GM12878 (cell line): Measurements from ENCODE around the gene DOCK2. TPM values are rescaled to one million over a fixed set of nuclear protein-coding genes. Genes with fewer than 3 reads are reported as not detected.
A peak's percentile ranks its signal among the peaks of the same experiment; 100 is the strongest.

ENCODE experiments used
- ATAC-seq: fragments of 200-7000 bp; cut with Tn5 transposase; 3 replicates; pipeline ENCODE4 v1.9.1; 2020; ENCODE audit warnings: mild to moderate bottlenecking, moderate library complexity
- BruUV-seq: library from RNA; stranded (reverse); fragments of 400-500 nt; replicated peaks from 2 replicates; lab custom pipeline; 2021; lab: Mats Ljungman, UMichigan
- CTCF ChIA-PET: fragments of 300-600 bp; sonication (Branson Sonifier 250); formaldehyde crosslinking; extraction: SDS; loops from one replicate; lab custom pipeline; 2021; ENCODE audit warnings: inconsistent platforms; lab: Yijun Ruan, JAX
- POLR2A ChIA-PET: fragments of 350-600 bp; formaldehyde crosslinking; extraction: SDS; loops from one replicate; lab custom pipeline; 2021; ENCODE audit warnings: inconsistent platforms; lab: Charles Lee
- RAD21 ChIA-PET: fragments of 300-600 bp; sonication (Branson Sonifier 250); formaldehyde crosslinking; loops from one replicate; lab custom pipeline; 2023; ENCODE audit warnings: antibody characterized with exemption; ENCODE audit not compliant: unreplicated experiment; lab: Charles Lee
- SMC1A ChIA-PET: fragments of 300-600 bp; sonication (Branson Sonifier 250); formaldehyde crosslinking; loops from one replicate; lab custom pipeline; 2023; ENCODE audit not compliant: unreplicated experiment, uncharacterized antibody; lab: Charles Lee
- DNase-seq: peaks from one replicate; pipeline ENCODE4 v3.0.0-alpha.2; 2011; ENCODE audit warnings: low read depth, low spot score
- FAIRE-seq: peaks from 3 replicates; lab custom pipeline; 2011; peaks lifted over from hg19 to GRCh38; lab: Jason Lieb, UNC
- H2AFZ ChIP-seq: 2 replicates; pipeline ENCODE4 v1.6.0; 2011; ENCODE audit warnings: low read depth, low read length, control low read depth; ENCODE audit not compliant: control insufficient read depth
- H3K27ac ChIP-seq: 2 replicates; pipeline ENCODE4 v1.5.1; 2011; ENCODE audit warnings: control low read depth; ENCODE audit not compliant: control insufficient read depth, insufficient read depth
- H3K27me3 ChIP-seq, 2 experiments: replicated peaks in 1 of 2; 2 replicates each; pipeline versions ENCODE4 v1.6.0 to v1.6.1; 2011; ENCODE audit warnings: low read length in 1 of 2; ENCODE audit not compliant: control insufficient read depth in 2 of 2, insufficient read depth in 2 of 2
- H3K36me3 ChIP-seq, 2 experiments: 2 replicates each; pipeline ENCODE4 v1.5.1; 2011; ENCODE audit warnings: low read length in 1 of 2; ENCODE audit not compliant: control insufficient read depth in 2 of 2, insufficient read depth in 2 of 2
- H3K4me1 ChIP-seq: 2 replicates; pipeline ENCODE4 v1.6.1; 2011; ENCODE audit warnings: mild to moderate bottlenecking, low read length, moderate library complexity, mixed read lengths; ENCODE audit not compliant: control insufficient read depth, insufficient read depth
- H3K4me2 ChIP-seq: 2 replicates; pipeline ENCODE4 v1.6.0; 2011; ENCODE audit warnings: control low read depth; ENCODE audit not compliant: control insufficient read depth, insufficient read depth
- H3K4me3 ChIP-seq: fragments of 200-600 bp; sonication (generic); 2 replicates; pipeline ENCODE4 v1.5.1; 2016
- H3K79me2 ChIP-seq: 2 replicates; pipeline ENCODE4 v1.6.0; 2011; ENCODE audit warnings: low read length; ENCODE audit not compliant: control insufficient read depth, insufficient read depth
- H3K9ac ChIP-seq: 2 replicates; pipeline ENCODE4 v1.8.0; 2011; ENCODE audit warnings: low read length, control low read depth, mixed read lengths; ENCODE audit not compliant: control insufficient read depth, insufficient read depth
- H3K9me3 ChIP-seq: replicated peaks from 3 replicates; pipeline ENCODE4 v1.5.1; 2011; ENCODE audit warnings: mild to moderate bottlenecking, low read length; ENCODE audit not compliant: control insufficient read depth, insufficient read depth
- H4K20me1 ChIP-seq: 2 replicates; pipeline ENCODE4 v1.6.0; 2011; ENCODE audit not compliant: control insufficient read depth, insufficient read depth
- CHD1 ChIP-seq: IDR thresholded peaks from 2 replicates; pipeline ENCODE4 v1.6.1; 2012; ENCODE audit warnings: low read depth, low read length, improper control_type of control experiment
- CREB1 ChIP-seq: IDR thresholded peaks from 2 replicates; pipeline ENCODE4 v1.6.1; 2012; ENCODE audit warnings: low read depth, mild to moderate bottlenecking, inconsistent platforms
- MAX ChIP-seq: IDR thresholded peaks from 2 replicates; pipeline ENCODE4 v1.6.1; 2012; ENCODE audit warnings: low read depth, low read length, improper control_type of control experiment
- MEF2A ChIP-seq: IDR thresholded peaks from 2 replicates; pipeline ENCODE4 v1.6.1; 2011; ENCODE audit warnings: low read depth, mild to moderate bottlenecking, low read length, moderate library complexity; ENCODE audit not compliant: insufficient read depth
- MTA2 ChIP-seq: fragments of 450-650 bp; IDR thresholded peaks from 2 replicates; pipeline ENCODE4 v1.6.1; 2016; ENCODE audit warnings: low read depth, mild to moderate bottlenecking, moderate library complexity
- MYB ChIP-seq: fragments of 150-350 bp; IDR thresholded peaks from 2 replicates; pipeline ENCODE4 v1.6.1; 2014; ENCODE audit warnings: mild to moderate bottlenecking, low read depth, low read length, borderline replicate concordance
- NR2C1 ChIP-seq: fragments of 450-650 bp; IDR thresholded peaks from 2 replicates; pipeline ENCODE4 v1.6.1; 2017; ENCODE audit warnings: antibody characterized with exemption, mild to moderate bottlenecking, moderate library complexity
- NR2F1 ChIP-seq: fragments of 450-650 bp; conservative IDR thresholded peaks from 2 replicates; pipeline ENCODE4 v1.6.1; 2017; ENCODE audit warnings: mild to moderate bottlenecking
- RAD21 ChIP-seq: IDR thresholded peaks from 2 replicates; pipeline ENCODE4 v1.6.1; 2011; ENCODE audit warnings: mild to moderate bottlenecking, low read depth, low read length, moderate library complexity; ENCODE audit not compliant: insufficient read depth
- RCOR1 ChIP-seq: conservative IDR thresholded peaks from 2 replicates; pipeline ENCODE4 v1.6.1; 2012; ENCODE audit warnings: low read depth, low read length, improper control_type of control experiment
- SUPT20H ChIP-seq: IDR thresholded peaks from 2 replicates; pipeline ENCODE4 v1.6.1; 2011; ENCODE audit warnings: low read depth, mild to moderate bottlenecking, low read length, moderate library complexity, borderline replicate concordance; ENCODE audit not compliant: control insufficient read depth
- WGBS: methylation state at CpG from one replicate; pipeline ENCODE4 v1.1.6; 2016; ENCODE audit warnings: low lambda C conversion rate; ENCODE audit not compliant: insufficient replicate concordance, insufficient coverage; ENCODE audit errors: missing lambda C conversion rate; 5-methylcytosine and 5-hydroxymethylcytosine counted together
- in situ Hi-C: fragments of 300-500 bp; cut with MboI; formaldehyde crosslinking; loops from 9 replicates; pipeline ENCODE4 v1.14.3; 2018; ENCODE audit warnings: mixed read lengths
- intact Hi-C: fragments of 100-400 bp; cut with micrococcal nuclease; formaldehyde crosslinking; loops from one replicate; pipeline ENCODE4 v1.14.2; 2022; ENCODE audit not compliant: unreplicated experiment
- polyA plus RNA-seq, 11 experiments: library from polyadenylated mRNA; depleted of rRNA in 4 of 11; unstranded in 6 of 11; stranded (reverse) in 5 of 11; fragments of >200 nt; fragmentation: Nextera tagmentation in 4 of 11; fragmentation: Illumina TruSeq in 1 of 11; extraction: Ambion mirVana in 4 of 11; extraction: Trizol in 1 of 11; gene quantifications; 1 replicate in 1 of 11; 2 replicates in 10 of 11; pipeline versions ENCODE4 v1.2.1 to v1.2.3, GENCODE V29; 2011 to 2016; ENCODE audit warnings: inconsistent platforms in 2 of 11, missing spikeins in 2 of 11, low read depth in 1 of 11
- total RNA-seq, 4 experiments: library from RNA; depleted of rRNA in 3 of 4; stranded (reverse); fragments of >200 nt in 3 of 4; fragmentation: Illumina TruSeq in 1 of 4; extraction: Trizol in 1 of 4; gene quantifications; 2 replicates each; pipeline versions ENCODE4 v1.2.1 to v1.2.3, GENCODE V29; 2013 to 2021

DOCK2 gene
- total and polyA plus RNA-seq, 10 of the 15 experiments (the other 5 are each of a cell fraction or from before 2014, with no cell fraction given), result 34.2 to 192 (median 118) TPM

- peaks cover 14 to 44% of the 10 kb centered on the region in 2 experiments for H3K36me3 ChIP-seq
- POLR2A ChIA-PET, result no interaction called here
- H3K79me2 ChIP-seq, result peaks cover 2% of the 10 kb centered on the region
- H3K27me3 ChIP-seq, result no peaks in the 10 kb centered on the region
- no peak overlapping the region for H3K9ac ChIP-seq
- H3K4me1 ChIP-seq, result peaks cover 9% of the 10 kb centered on the region
- SMC1A ChIA-PET, result interaction anchor here (0.8 to 26.1 kb wide), 9 partner anchors 8 to 238 kb away, joined by 3 to 315 read pairs (median 6); partner anchors contain the start of gene INSYN2B
- intact Hi-C loops (no loop called here), in situ Hi-C loops (no loop called here)
- TF ChIP-seq SUPT20H, result no peak
- TF ChIP-seq NR2F1, result no peak
- CTCF ChIA-PET, result interaction anchor here (0.7 to 3.5 kb wide), 7 partner anchors 9 to 238 kb away, joined by 3 to 8 read pairs (median 3); partner anchors contain the start of gene INSYN2B
- H3K4me3 ChIP-seq, result no peak overlapping the region
- no peaks in the 10 kb centered on the region for H3K9me3 ChIP-seq
- RAD21 ChIA-PET, result interaction anchor here (1.6 to 3.4 kb wide), 4 partner anchors 20 to 238 kb away, joined by 5 to 10 read pairs (median 8); partner anchors contain the start of gene INSYN2B
- no peak overlapping the region for H3K27ac ChIP-seq
- 98% methylated on average over 7 of the region's 7 CpGs for WGBS
- BruUV-seq, result no TSS peak
- no peak overlapping the region for H3K4me2 ChIP-seq
- no peak for ATAC-seq
- no peak for FAIRE-seq
- no peaks in the 10 kb centered on the region for H4K20me1 ChIP-seq
- no peak for DNase-seq
- H2AFZ ChIP-seq, result no peak overlapping the region
Measured at GRCh38 chr5:169742771-169743296, 105.8 kb downstream of the DOCK2 start.

DNA sequence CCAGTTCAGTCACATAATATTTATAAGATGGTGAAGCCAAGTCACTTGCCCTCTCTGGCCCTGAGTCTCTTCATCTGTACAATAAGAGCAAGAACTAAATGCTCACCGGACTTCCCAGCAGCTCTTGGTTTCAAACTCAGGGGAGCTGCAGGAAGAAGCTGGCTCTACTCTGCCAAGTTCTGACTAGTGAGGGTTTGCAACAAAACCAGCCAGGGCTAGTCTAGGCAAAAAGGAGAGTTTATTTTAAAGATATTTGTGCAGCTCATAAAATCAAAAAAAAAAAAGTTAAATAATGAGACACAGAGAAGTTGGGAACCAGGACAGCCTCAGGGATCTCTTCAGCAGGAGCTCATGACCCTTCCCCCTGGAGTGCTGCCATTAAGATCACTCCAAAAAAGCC, 107.3 kb downstream of the DOCK2 start:
- intact Hi-C loops (no loop called here), in situ Hi-C loops (no loop called here)
- ChIA-PET POLR2A (interaction anchor here (0.5 to 3.5 kb wide), 7 partner anchors 10 to 35 kb away, joined by 3 to 19 read pairs (median 4); no protein-coding TSS in a partner anchor), RAD21 (interaction anchor here (0.7 to 3.4 kb wide), 5 partner anchors 19 to 236 kb away, joined by 3 to 10 read pairs (median 5); partner anchors contain the start of gene INSYN2B), CTCF (interaction anchor here (0.9 to 1.7 kb wide), 4 partner anchors 13 to 236 kb away, joined by 3 to 6 read pairs (median 4); partner anchors contain the start of gene INSYN2B), SMC1A (interaction anchor here (0.6 to 26.1 kb wide), 9 partner anchors 10 to 352 kb away, joined by 3 to 315 read pairs (median 7); no protein-coding TSS in a partner anchor)
- H3K9me3 ChIP-seq, result no peaks in the 10 kb centered on the region
- H3K79me2 ChIP-seq, result peaks cover 2% of the 10 kb centered on the region
- H3K36me3 ChIP-seq, result peaks cover 17 to 37% of the 10 kb centered on the region in 2 experiments
- H3K4me1 ChIP-seq, result peaks cover 9% of the 10 kb centered on the region
- ATAC-seq, result no peak
- no TSS peak for BruUV-seq
- no peak for DNase-seq
- no peak overlapping the region for H2AFZ ChIP-seq
- H3K9ac ChIP-seq, result no peak overlapping the region
- no peaks in the 10 kb centered on the region for H4K20me1 ChIP-seq
- H3K4me3 ChIP-seq, result no peak overlapping the region
- H3K4me2 ChIP-seq, result no peak overlapping the region
- FAIRE-seq, result no peak
- H3K27ac ChIP-seq, result 0 out of 2 replicates have a peak overlapping the region, but pooled peaks have one; percentile 20
- H3K27me3 ChIP-seq, result no peaks in the 10 kb centered on the region
- 100% methylated on average over 1 of the region's 1 CpG for WGBS
- no peak for TF ChIP-seq RCOR1
- no peak for TF ChIP-seq MTA2
- TF ChIP-seq MEF2A, result no peak
- no peak for TF ChIP-seq CREB1
- TF ChIP-seq CHD1, result no peak
- no peak for TF ChIP-seq NR2C1
- TF ChIP-seq MAX, result no peak
- TF ChIP-seq RAD21, result no peak
- TF ChIP-seq MYB, result no peak
